Stimulated activated naive CD8-positive, alpha-beta T cell treated with anti-CD3 and anti-CD28 coated beads, Interleukin-15, amount 100 ng/mL, for 72 hours (primary cell): Measurements from ENCODE around the gene CADPS.
A peak's percentile ranks its signal among the peaks of the same experiment; 100 is the strongest.

Experiments used
- ATAC-seq: fragments of 150-1000 bp; cut with Tn5 transposase; 2 replicates; pipeline ENCODE4 v1.10.0; 2021; ENCODE audit warnings: mild to moderate bottlenecking, moderate library complexity
- DNase-seq, 2 donors: peaks; one replicate each; pipeline ENCODE4 v3.0.0; 2021 to 2022
- H3K27ac Mint-ChIP-seq, 2 donors: one replicate each; pipeline ENCODE4 v1.8.0; 2022; ENCODE audit warnings: mild to moderate bottlenecking in 2 of 2, mixed read lengths in 2 of 2, moderate library complexity in 2 of 2
- H3K27me3 Mint-ChIP-seq: one replicate; pipeline ENCODE4 v1.8.0; 2022; ENCODE audit warnings: mixed read lengths
- H3K4me1 Mint-ChIP-seq: one replicate; pipeline ENCODE4 v1.8.0; 2022; ENCODE audit warnings: mild to moderate bottlenecking, mixed read lengths
- H3K4me3 Mint-ChIP-seq, 2 donors: one replicate each; pipeline ENCODE4 v1.8.0; 2022; ENCODE audit warnings: mild to moderate bottlenecking in 2 of 2, mixed read lengths in 2 of 2, moderate library complexity in 1 of 2
- H3K9me3 Mint-ChIP-seq, 2 donors: one replicate each; pipeline ENCODE4 v1.8.0; 2022; ENCODE audit warnings: mixed read lengths in 2 of 2

The CADPS gene

GRCh38 chr3:62371720-62372591 is 503.3 kb downstream of the CADPS start:
- DNase-seq (no peak), ATAC-seq (no peak)
- Mint-ChIP-seq H3K4me1 (peaks cover 31% of the 10 kb centered on the region), H3K27me3 (peaks cover 100% of the 10 kb centered on the region), H3K27ac (no peak overlapping the region), H3K4me3 (peak overlapping the region in 1 of 2 donors; percentile 29), H3K9me3 (no peaks in the 10 kb centered on the region)

GRCh38 chr3:62370858-62371719 is 504.1 kb downstream of the CADPS start:
- no peak overlapping the region for H3K27ac Mint-ChIP-seq
- no peaks in the 10 kb centered on the region for H3K9me3 Mint-ChIP-seq
- peaks cover 31% of the 10 kb centered on the region for H3K4me1 Mint-ChIP-seq
- peak overlapping the region in 1 of 2 donors; percentile 38 for H3K4me3 Mint-ChIP-seq
- ATAC-seq, result no peak
- H3K27me3 Mint-ChIP-seq, result peaks cover 100% of the 10 kb centered on the region
- DNase-seq, result no peak

- Mint-ChIP-seq H3K27me3 (peaks cover 100% of the 10 kb centered on the region), H3K4me1 (peaks cover 31% of the 10 kb centered on the region), H3K4me3 (peak overlapping the region in 1 of 2 donors; percentile 38), H3K27ac (no peak overlapping the region), H3K9me3 (peaks cover 0 to 4% of the 10 kb centered on the region in 2 donors)
- DNase-seq, result no peak
- ATAC-seq, result no peak
Measured at GRCh38 chr3:62370112-62370857, 504.9 kb downstream of the CADPS start.

- peaks cover 0 to 4% of the 10 kb centered on the region in 2 donors for H3K9me3 Mint-ChIP-seq
- DNase-seq (no peak), ATAC-seq (no peak)
- H3K27ac Mint-ChIP-seq, result no peak overlapping the region
- H3K4me3 Mint-ChIP-seq, result peak overlapping the region in 1 of 2 donors; percentile 15
- H3K27me3 Mint-ChIP-seq, result peaks cover 100% of the 10 kb centered on the region
- peaks cover 26% of the 10 kb centered on the region for H3K4me1 Mint-ChIP-seq
Measured at GRCh38 chr3:62369476-62369743, 505.8 kb downstream of the CADPS start.

- H3K9me3 Mint-ChIP-seq, result peaks cover 0 to 4% of the 10 kb centered on the region in 2 donors
- no peak overlapping the region for H3K27ac Mint-ChIP-seq
- peaks cover 20% of the 10 kb centered on the region for H3K4me1 Mint-ChIP-seq
- peak overlapping the region; percentile 9 to 35 for H3K4me3 Mint-ChIP-seq
- DNase-seq (no peak), ATAC-seq (no peak)
- H3K27me3 Mint-ChIP-seq, result peaks cover 96% of the 10 kb centered on the region
Measured at GRCh38 chr3:62368705-62369475, 506.3 kb downstream of the CADPS start.

GRCh38 chr3:62368290-62368704 is 506.9 kb downstream of the CADPS start:
- H3K27ac Mint-ChIP-seq, result no peak overlapping the region
- H3K4me1 Mint-ChIP-seq, result peaks cover 18% of the 10 kb centered on the region

GRCh38 chr3:62367763-62368195 is 507.4 kb downstream of the CADPS start:
- H3K9me3 Mint-ChIP-seq, result peaks cover 0 to 4% of the 10 kb centered on the region in 2 donors
- no peak overlapping the region for H3K27ac Mint-ChIP-seq
- DNase-seq, result no peak
- no peak for ATAC-seq
- H3K4me3 Mint-ChIP-seq, result no peak overlapping the region
- H3K4me1 Mint-ChIP-seq, result peaks cover 18% of the 10 kb centered on the region
- H3K27me3 Mint-ChIP-seq, result peaks cover 85% of the 10 kb centered on the region

More at GRCh38 chr3:62368290-62368704, 506.9 kb downstream of the CADPS start:
- no peak for ATAC-seq
- Mint-ChIP-seq H3K9me3 (peaks cover 0 to 4% of the 10 kb centered on the region in 2 donors), H3K4me3 (peak overlapping the region in 1 of 2 donors; percentile 9), H3K27me3 (peaks cover 90% of the 10 kb centered on the region)
- no peak for DNase-seq

- Mint-ChIP-seq H3K4me1 (peaks cover 15% of the 10 kb centered on the region), H3K27me3 (peaks cover 68% of the 10 kb centered on the region), H3K9me3 (peaks cover 0 to 10% of the 10 kb centered on the region in 2 donors), H3K4me3 (no peak overlapping the region), H3K27ac (no peak overlapping the region)
- DNase-seq (no peak), ATAC-seq (no peak)
Measured at GRCh38 chr3:62366126-62366484, 509.1 kb downstream of the CADPS start.

GRCh38 chr3:62365391-62366125 is 509.7 kb downstream of the CADPS start:
- no peak overlapping the region for H3K4me3 Mint-ChIP-seq
- no peak for DNase-seq
- peaks cover 63% of the 10 kb centered on the region for H3K27me3 Mint-ChIP-seq
- H3K9me3 Mint-ChIP-seq, result peaks cover 0 to 10% of the 10 kb centered on the region in 2 donors
- ATAC-seq, result no peak
- no peak overlapping the region for H3K27ac Mint-ChIP-seq
- peaks cover 9% of the 10 kb centered on the region for H3K4me1 Mint-ChIP-seq

- Mint-ChIP-seq H3K9me3 (peaks cover 0 to 10% of the 10 kb centered on the region in 2 donors), H3K4me3 (no peak overlapping the region), H3K27me3 (peaks cover 49% of the 10 kb centered on the region)
Measured at GRCh38 chr3:62364191-62364590, 511.0 kb downstream of the CADPS start.

GRCh38 chr3:62363275-62363674 is 511.9 kb downstream of the CADPS start:
- Mint-ChIP-seq H3K9me3 (peaks cover 0 to 10% of the 10 kb centered on the region in 2 donors), H3K4me3 (no peak overlapping the region), H3K27ac (no peak overlapping the region), H3K4me1 (no peaks in the 10 kb centered on the region), H3K27me3 (peaks cover 40% of the 10 kb centered on the region)
- DNase-seq (no peak), ATAC-seq (no peak)

More at GRCh38 chr3:62364191-62364590, 511.0 kb downstream of the CADPS start:
- no peak for ATAC-seq
- Mint-ChIP-seq H3K27ac (no peak overlapping the region), H3K4me1 (no peaks in the 10 kb centered on the region)
- DNase-seq, result no peak

- DNase-seq (no peak), ATAC-seq (no peak)
- H3K4me1 Mint-ChIP-seq, result no peaks in the 10 kb centered on the region
- H3K27me3 Mint-ChIP-seq, result peaks cover 25% of the 10 kb centered on the region
- no peak overlapping the region for H3K4me3 Mint-ChIP-seq
- peaks cover 0 to 10% of the 10 kb centered on the region in 2 donors for H3K9me3 Mint-ChIP-seq
- no peak overlapping the region for H3K27ac Mint-ChIP-seq
Measured at GRCh38 chr3:62361824-62362223, 513.4 kb downstream of the CADPS start.

- H3K4me3 Mint-ChIP-seq, result no peak overlapping the region
- no peak for ATAC-seq
- no peaks in the 10 kb centered on the region for H3K4me1 Mint-ChIP-seq
- DNase-seq, result no peak
- peaks cover 0 to 10% of the 10 kb centered on the region in 2 donors for H3K9me3 Mint-ChIP-seq
- peaks cover 20% of the 10 kb centered on the region for H3K27me3 Mint-ChIP-seq
- H3K27ac Mint-ChIP-seq, result no peak overlapping the region
Measured at GRCh38 chr3:62361261-62361660, 514.0 kb downstream of the CADPS start.

GRCh38 chr3:62359531-62359930 is 515.7 kb downstream of the CADPS start:
- Mint-ChIP-seq H3K9me3 (peaks cover 0 to 6% of the 10 kb centered on the region in 2 donors), H3K27me3 (peaks cover 2% of the 10 kb centered on the region)

More at GRCh38 chr3:62359531-62359930, 515.7 kb downstream of the CADPS start:
- ATAC-seq, result no peak
- no peak overlapping the region for H3K4me3 Mint-ChIP-seq
- no peak overlapping the region for H3K27ac Mint-ChIP-seq
- no peak for DNase-seq
- H3K4me1 Mint-ChIP-seq, result no peaks in the 10 kb centered on the region
